Measurements from ENCODE around the gene LDLR.
A peak's percentile ranks its signal among the peaks of the same experiment; 100 is the strongest.

DNA sequence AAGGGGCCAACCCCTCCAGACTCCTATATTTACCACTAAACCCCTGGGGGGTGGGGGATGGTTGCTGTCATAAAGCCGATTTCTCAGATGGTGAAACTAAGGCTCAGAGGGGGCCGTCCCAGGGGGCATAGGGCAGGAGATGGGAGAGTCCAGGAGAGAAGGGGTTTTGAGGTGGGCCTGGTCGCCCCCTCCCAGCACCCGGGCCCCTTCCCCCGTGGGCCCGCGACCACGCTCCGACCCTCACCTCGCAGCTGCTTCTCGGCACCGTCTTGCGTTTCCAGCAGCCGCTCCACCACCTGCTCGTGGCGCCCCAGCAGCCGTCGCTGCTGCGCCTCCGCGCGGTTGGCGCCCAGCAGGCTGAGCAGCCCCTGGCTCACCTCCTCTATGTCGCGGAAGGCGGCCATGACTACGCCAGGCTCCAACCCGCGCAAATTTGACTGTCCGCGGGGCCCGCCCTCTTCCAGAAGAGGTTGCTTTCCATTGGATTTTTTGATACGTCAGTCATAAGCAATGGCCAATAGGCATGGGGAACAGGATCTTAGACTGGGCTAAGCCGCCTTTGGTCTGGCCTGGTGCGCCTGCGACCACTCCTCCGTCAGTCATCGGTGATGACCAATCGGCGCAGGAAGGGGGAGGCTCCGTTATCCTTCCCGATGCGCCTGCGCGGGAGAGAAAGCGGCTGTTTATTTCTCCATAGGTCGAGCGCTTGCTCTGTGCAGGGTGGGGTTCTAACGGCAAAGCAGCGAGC is 66.3 kb downstream of the LDLR start, which contains the start of gene SPC24:
- TF ChIP-seq, protein P1, sequence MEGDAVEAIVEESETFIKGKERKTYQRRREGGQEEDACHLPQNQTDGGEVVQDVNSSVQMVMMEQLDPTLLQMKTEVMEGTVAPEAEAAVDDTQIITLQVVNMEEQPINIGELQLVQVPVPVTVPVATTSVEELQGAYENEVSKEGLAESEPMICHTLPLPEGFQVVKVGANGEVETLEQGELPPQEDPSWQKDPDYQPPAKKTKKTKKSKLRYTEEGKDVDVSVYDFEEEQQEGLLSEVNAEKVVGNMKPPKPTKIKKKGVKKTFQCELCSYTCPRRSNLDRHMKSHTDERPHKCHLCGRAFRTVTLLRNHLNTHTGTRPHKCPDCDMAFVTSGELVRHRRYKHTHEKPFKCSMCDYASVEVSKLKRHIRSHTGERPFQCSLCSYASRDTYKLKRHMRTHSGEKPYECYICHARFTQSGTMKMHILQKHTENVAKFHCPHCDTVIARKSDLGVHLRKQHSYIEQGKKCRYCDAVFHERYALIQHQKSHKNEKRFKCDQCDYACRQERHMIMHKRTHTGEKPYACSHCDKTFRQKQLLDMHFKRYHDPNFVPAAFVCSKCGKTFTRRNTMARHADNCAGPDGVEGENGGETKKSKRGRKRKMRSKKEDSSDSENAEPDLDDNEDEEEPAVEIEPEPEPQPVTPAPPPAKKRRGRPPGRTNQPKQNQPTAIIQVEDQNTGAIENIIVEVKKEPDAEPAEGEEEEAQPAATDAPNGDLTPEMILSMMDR (IDR thresholded peaks at IDR 0.05) = peak in 1 of 4 experiments; percentile 13
- no peak for TF ChIP-seq POLR2A (IDR thresholded peaks at IDR 0.05)
- peak; percentile 12 for TF ChIP-seq POLR2AphosphoS5 (IDR thresholded peaks at IDR 0.05)
